NCI-H1436 treated with DMSO at 0.1 percent for 48 hours (cell line): ENCODE results near the gene MAML2.

Source experiments
- DNase-seq: peaks from one replicate; lab custom pipeline; 2025; lab: John Stamatoyannopoulos, UW

The MAML2 gene

GRCh38 chr11:96008161-96008720 lies 334.8 kb downstream of the MAML2 start:
- DNase-seq, result no peak

GRCh38 chr11:96006037-96006436 lies 337.0 kb downstream of the MAML2 start:
- DNase-seq, result no peak

- no peak for DNase-seq
These were observed 338.1 kb downstream of the MAML2 start for GRCh38 chr11:96004862-96005261.

GRCh38 chr11:96002754-96003290 lies 340.2 kb downstream of the MAML2 start:
- no peak for DNase-seq

- DNase-seq, result no peak
These were observed 340.7 kb downstream of the MAML2 start for GRCh38 chr11:96002339-96002738.

DNA sequence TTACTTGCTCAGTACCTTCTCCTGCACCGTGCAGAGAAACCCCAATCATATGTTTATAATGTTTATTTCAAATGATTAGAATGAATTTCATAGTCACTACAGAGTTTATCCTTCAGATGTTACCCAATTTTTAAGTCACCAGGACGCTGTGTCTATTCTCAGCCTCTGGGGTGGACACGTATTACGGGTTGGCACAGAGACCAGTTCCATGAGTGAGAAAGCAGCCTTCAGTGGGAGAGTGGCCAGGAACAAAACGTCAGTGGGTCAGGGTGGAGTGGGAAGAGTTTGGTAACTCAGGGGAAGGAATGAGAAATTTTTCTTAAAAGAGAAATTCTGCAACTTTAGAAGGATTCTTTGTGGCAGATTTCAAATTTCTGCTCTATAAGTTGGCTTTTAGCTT lies 342.0 kb downstream of the MAML2 start:
- DNase-seq, result no peak

DNA sequence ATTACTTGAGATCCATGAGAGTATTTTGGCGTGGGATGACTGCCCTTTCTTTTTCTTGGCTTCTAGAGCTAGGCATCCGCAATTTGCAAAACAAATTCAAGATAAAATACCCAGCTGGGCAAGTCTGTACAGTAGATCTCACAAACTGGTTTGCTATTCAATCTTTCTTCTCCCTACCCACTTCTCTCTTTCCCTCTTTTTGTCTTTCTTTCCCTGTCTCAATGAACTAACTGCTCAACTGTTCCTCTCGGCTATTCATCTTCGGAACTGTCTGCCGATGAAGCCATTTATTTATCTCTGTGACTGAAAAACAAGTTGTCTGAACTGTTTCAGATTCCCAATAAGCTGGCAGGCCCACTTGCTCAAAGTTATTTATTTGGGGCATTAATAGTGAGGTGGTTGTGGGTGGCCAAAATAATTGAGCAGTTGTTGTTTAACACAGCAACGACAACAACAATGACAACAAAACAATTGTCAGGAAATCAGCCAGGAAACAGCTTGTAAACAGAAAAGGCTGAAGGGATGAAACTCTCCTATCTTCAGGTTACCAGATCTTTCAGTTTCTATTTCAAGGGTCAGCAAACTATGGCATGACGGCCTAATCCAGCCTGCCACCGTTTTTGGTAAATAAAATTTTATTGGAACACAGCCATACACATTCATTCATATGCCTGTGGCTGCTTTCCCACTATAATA lies 343.1 kb downstream of the MAML2 start:
- no peak for DNase-seq

DNA sequence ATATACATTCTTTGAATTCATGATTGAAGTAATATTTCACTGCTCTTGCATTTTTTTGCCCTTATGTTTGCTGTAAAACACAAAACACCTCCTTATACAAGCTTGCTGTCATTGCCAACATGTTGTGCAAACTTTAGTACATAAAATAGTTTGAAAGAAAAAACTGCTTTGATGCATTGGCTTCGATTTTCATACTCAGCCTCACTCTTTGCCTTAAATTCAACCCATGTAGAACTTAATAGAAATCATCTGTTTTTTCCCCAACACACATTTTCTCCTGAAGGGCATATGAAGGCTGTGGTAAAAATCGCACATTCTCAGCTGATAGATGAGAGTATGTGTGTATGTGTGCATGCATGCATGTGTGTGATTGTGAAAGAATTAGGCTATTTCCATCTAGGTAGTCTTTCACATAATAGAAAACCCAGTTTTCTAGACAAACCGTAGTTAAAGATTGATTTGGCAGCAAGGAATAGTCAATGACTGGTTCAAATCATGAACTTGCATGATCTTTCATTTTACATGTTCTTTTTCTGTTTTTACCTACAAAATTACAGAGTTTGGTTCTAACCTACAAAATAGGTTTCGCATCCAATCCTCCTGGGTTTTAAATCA lies 346.3 kb downstream of the MAML2 start:
- no peak for DNase-seq

DNA sequence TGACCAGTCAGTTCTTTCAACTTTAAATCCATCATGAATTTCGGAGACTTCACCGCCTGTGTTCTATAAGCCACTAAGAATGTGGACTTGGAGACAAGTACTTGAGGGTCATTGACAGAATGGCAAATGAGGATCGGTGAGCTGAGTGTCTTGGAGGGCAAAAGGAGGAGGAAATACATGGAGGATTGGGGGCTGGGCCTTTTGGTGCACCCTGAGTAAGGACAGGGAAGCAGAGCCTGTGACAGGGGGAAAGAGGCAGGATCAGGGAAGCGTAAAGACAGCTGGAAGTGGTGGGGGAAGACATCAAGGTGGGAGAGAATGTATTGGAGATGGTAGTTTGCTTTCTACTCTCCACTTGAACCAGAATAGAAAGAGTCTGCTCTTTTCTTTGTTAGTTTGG lies 348.7 kb downstream of the MAML2 start:
- no peak for DNase-seq

DNA sequence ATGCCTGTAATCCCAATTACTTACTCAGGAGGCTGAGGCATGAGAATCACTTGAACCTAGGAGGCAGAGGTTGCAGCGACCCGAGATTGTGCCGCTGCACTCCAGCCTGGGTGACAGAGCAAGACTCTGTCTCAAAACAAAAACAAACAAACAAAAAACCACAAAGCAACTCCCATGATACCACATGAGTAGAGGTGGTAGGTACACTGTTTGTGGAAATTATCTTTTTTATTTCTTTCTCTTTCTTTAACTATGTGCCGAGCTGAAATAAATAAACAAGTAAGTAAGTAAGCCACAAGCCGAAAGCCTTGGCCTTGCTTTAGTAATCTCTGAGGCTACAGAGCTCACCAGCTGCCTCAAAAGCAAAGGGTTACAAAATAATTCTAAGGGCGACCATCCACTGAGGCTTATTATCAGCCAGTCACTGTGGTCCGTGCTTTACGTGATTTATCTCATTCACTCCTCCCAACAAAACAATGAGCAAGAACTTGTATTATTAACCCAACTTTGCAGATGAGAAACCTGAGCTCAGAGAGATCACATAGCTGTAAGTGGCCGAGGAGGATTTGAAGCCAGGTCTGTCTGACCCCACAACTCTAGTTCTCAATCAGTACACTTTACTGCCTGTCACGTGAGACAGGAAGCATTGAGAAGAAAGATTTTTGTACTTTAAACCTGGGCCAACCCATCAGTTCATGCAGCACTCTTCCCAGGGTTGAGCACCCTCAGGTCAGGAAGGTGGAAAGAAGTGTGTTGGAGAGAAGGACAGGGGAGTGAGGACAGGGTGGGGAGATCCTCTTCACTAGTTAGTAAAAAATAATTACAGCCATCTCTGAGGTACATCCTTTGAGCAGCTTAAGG lies 349.3 kb downstream of the MAML2 start:
- no peak for DNase-seq

DNA sequence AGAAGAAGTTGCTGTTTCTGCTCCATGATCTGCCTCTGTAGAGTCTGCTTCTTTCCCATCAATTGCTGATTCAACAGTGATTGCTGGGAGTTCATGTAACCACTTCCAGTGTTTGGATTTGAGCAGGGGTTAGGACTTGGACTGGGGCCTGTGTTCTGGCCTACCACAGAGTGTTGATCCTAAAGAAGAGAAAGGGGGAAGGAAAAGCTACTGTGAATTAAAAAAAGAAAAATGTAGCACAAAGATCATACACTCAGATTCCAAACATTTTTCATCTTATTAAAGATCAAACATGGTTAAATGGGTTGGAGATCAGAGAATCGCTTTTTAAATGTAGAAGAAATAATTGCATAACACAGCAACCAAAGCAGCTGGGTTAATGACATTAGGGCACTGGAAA lies 351.4 kb downstream of the MAML2 start:
- DNase-seq, result no peak

DNA sequence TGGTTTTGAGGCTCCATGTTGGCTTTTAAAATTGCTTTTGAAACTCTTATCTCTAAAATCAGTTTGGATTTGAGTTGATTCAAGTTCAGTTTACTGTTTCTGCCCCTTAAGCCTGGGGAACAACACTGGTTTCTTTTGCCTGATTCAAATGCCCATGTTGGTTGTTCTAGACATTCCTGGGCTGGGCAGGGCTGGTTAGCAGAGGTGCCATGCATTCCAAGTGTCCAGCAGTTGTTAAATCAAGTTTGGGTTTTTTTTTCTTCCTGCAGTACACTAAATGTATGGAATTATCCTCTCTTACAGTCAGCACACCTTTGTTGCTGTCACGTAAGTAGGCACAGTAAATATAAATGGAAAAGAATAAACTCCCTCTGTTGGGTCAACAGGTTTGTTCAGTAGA lies 351.9 kb downstream of the MAML2 start:
- no peak for DNase-seq

GRCh38 chr11:95989780-95990179 lies 353.2 kb downstream of the MAML2 start:
- no peak for DNase-seq

- DNase-seq, result no peak
These were observed 353.9 kb downstream of the MAML2 start for GRCh38 chr11:95989076-95989605.

DNA sequence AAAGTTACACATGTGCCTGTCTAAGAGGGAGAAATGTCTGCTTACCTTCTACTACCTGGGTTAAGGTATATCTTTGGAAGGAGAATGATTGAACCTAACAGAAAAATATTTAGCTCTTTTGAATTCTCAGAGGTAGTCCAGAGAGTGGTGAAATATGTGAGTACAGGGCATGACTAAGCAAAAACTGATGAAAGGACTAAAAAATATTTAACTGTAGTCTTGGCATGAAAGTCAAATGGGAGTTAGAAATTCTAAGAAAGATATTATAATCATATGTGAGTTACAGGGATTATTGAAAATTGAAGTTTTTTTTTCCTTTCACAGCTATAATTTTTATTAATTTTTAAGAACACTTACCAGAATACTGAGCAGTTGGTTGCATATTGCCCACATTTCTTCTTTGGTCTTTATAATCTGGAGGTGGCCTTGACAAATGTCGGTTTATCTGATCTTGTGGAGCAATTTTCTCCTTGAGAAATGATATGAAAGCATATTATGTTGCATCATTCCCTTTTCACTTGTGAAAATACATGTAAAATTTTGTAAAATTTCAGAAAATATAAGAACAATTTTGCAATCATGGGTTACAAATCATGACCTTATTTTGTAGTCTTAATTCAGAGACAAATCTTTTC lies 357.7 kb downstream of the MAML2 start:
- DNase-seq, result no peak

GRCh38 chr11:95984072-95984471 lies 358.9 kb downstream of the MAML2 start:
- DNase-seq, result no peak

- no peak for DNase-seq
These were observed 365.3 kb downstream of the MAML2 start for GRCh38 chr11:95977534-95978174.

DNA sequence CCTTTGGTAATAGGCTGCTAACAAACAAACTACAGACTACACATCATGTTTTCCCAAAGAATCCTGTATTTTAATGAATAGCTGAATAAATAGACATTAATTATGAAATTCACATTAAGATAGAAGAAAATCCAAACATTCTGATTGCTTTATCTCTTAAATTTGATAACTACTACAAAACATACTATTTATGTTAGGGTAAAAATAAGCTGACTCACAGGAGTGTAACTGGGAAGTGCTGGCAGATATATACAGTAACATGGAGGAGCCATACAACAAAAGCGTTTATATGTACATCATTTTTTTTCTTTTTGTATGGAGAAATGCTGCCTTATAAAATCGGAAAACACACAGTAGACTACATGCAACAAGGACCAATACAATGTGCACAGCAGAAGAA lies 366.4 kb downstream of the MAML2 start:
- DNase-seq, result no peak

- no peak for DNase-seq
These were observed 367.7 kb downstream of the MAML2 start for GRCh38 chr11:95975343-95975742.

- no peak for DNase-seq
These were observed 370.9 kb downstream of the MAML2 start for GRCh38 chr11:95972060-95972459.

DNA sequence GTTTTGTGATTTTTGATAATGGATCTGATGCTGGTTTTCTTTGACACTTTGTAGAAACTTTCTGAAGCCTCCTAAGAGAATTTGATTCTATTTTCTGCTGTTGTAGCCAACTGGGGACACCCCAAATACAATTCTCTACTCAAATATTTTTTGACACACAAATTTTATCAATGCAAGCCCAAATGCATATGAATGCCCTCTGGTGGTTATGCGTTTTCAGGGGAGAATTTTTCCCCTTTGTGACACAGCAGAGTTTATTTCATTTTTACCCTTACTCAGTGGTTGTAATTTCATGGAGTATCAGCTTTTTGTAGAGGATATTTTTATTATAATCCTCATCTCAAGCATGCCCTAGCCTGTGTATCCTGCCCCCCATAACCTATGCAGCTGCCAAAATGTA lies 374.4 kb downstream of the MAML2 start:
- no peak for DNase-seq
